A673 (cell line): ENCODE measurements around the gene PRDM13. TPM values are rescaled to one million over a fixed set of nuclear protein-coding genes. Genes with fewer than 3 reads are reported as not detected.

Experiments used
- Bru-seq: library from RNA; stranded (reverse); fragments of 400-500 nt; gene quantifications from one replicate; lab custom pipeline; 2021; lab: Mats Ljungman, UMichigan
- BruChase-seq, 2 experiments: library from RNA; stranded (reverse); fragments of 400-500 nt; gene quantifications; one replicate each; lab custom pipeline; 2021; lab: Mats Ljungman, UMichigan
- BruUV-seq: library from RNA; stranded (reverse); fragments of 400-500 nt; replicated peaks from 2 replicates; lab custom pipeline; 2021; lab: Mats Ljungman, UMichigan
- CTCF ChIA-PET: fragments of 300-600 bp; sonication (Branson Sonifier 250); formaldehyde crosslinking; loops from one replicate; lab custom pipeline; 2022; ENCODE audit warnings: antibody characterized with exemption; lab: Charles Lee
- POLR2A ChIA-PET: fragments of 300-600 bp; sonication (Branson Sonifier 250); formaldehyde crosslinking; loops from one replicate; lab custom pipeline; 2022; ENCODE audit warnings: antibody characterized with exemption; ENCODE audit not compliant: low non-redundant PET; lab: Charles Lee
- DNase-seq: peaks from one replicate; pipeline ENCODE4 v3.0.0-alpha.2; 2015; ENCODE audit warnings: low spot score
- H3K27ac ChIP-seq: fragments of 200-600 bp; sonication (generic); 2 replicates; pipeline ENCODE4 v1.5.1; 2016; ENCODE audit warnings: mixed run types, low read depth, mild to moderate bottlenecking, mixed read lengths, antibody characterized with exemption, low read length; ENCODE audit not compliant: poor library complexity, severe bottlenecking
- H3K27me3 ChIP-seq: fragments of 200-600 bp; sonication (generic); replicated peaks from 2 replicates; pipeline ENCODE4 v1.6.1; 2017; ENCODE audit warnings: mixed run types, low read depth, mild to moderate bottlenecking, mixed read lengths, antibody characterized with exemption, low read length; ENCODE audit not compliant: insufficient read depth, poor library complexity
- H3K36me3 ChIP-seq: fragments of 200-600 bp; sonication (generic); 2 replicates; pipeline ENCODE4 v1.6.1; 2016; ENCODE audit warnings: mixed run types, mild to moderate bottlenecking, mixed read lengths, antibody characterized with exemption, low read length; ENCODE audit not compliant: insufficient read depth, poor library complexity, severe bottlenecking
- H3K4me1 ChIP-seq: fragments of 200-600 bp; sonication (generic); 2 replicates; pipeline ENCODE4 v1.6.1; 2017; ENCODE audit warnings: mixed run types, mild to moderate bottlenecking, mixed read lengths, antibody characterized with exemption, low read length; ENCODE audit not compliant: insufficient read depth, poor library complexity, severe bottlenecking
- H3K4me3 ChIP-seq: fragments of 200-600 bp; sonication (generic); 2 replicates; pipeline ENCODE4 v1.5.1; 2016; ENCODE audit warnings: low read depth, mixed run types, mild to moderate bottlenecking, mixed read lengths, low read length; ENCODE audit not compliant: poor library complexity, severe bottlenecking
- H3K9me3 ChIP-seq: fragments of 200-600 bp; sonication (generic); 2 replicates; pipeline ENCODE4 v1.6.1; 2016; ENCODE audit warnings: mixed run types, low read depth, mild to moderate bottlenecking, mixed read lengths, antibody characterized with exemption, low read length; ENCODE audit not compliant: poor library complexity, severe bottlenecking
- CTCF ChIP-seq: fragments of 300-800, 200-600 bp; sonication (generic); conservative IDR thresholded peaks from 2 replicates; pipeline ENCODE4 v1.5.1; 2017; ENCODE audit warnings: low read depth, mild to moderate bottlenecking, antibody characterized with exemption, low read length, moderate library complexity, mixed read lengths
- EZH2 ChIP-seq: fragments of 200-600 bp; sonication (generic); IDR thresholded peaks from 2 replicates; pipeline ENCODE4 v1.6.1; 2017; ENCODE audit warnings: borderline replicate concordance, low read depth, mild to moderate bottlenecking, mixed read lengths, antibody characterized with exemption, low read length; ENCODE audit not compliant: poor library complexity, severe bottlenecking
- intact Hi-C: fragments of 100-400 bp; cut with micrococcal nuclease; formaldehyde crosslinking; loops from one replicate; pipeline ENCODE4 v1.10.0; 2022; ENCODE audit not compliant: unreplicated experiment
- long read RNA-seq: library from polyadenylated mRNA; stranded (forward); transcript quantifications from one replicate; pipeline ENCODE4 v2.0.0, GENCODE V29; 2022
- total RNA-seq: library from RNA; stranded (reverse); gene quantifications from 2 replicates; pipeline ENCODE4 v1.2.3, GENCODE V29; 2021

The PRDM13 gene
- total RNA-seq (0.58 and 1.2 TPM in 2 replicates), Bru-seq, nascent RNA (percentile 9 among the genes with signal in this experiment), BruChase-seq, experiment 1, labeled RNA remaining after a 2-hour chase (percentile 15 among the genes with signal in this experiment), BruChase-seq, experiment 2, labeled RNA remaining after a 6-hour chase (percentile 9 among the genes with signal in this experiment)
- long read RNA-seq, partial matches to known transcripts, result 0 of 5 reads
- long read RNA-seq, other reads (novel, unspliced or antisense), result 5 of 5 reads

GRCh38 chr6:99606656-99607415 is at the start of gene PRDM13:
TSS of gene PRDM13 (plus strand) at chr6:99606833. CDS start at chr6:99607035, 202 bp downstream.
- intact Hi-C loops, result no loop called here
- Histone ChIP-seq H3K4me3 (peak within 1 kb of the TSS; percentile 17), H3K4me1 (peaks cover 13% of the 10 kb centered on the region), H3K9me3 (no peaks in the 10 kb centered on the region), H3K27me3 (peaks cover 82% of the 10 kb centered on the region), H3K36me3 (no peaks in the 10 kb centered on the region), H3K27ac (no peak within 1 kb of the TSS)
- BruUV-seq, result no TSS peak
- ChIA-PET CTCF (no interaction called here), POLR2A (no interaction called here)
- TF ChIP-seq CTCF (no peak), EZH2 (peak; percentile 95)
- DNase-seq, result peak; percentile 42

- TF ChIP-seq EZH2 (no peak), CTCF (no peak)
- no TSS peak for BruUV-seq
- Histone ChIP-seq H3K27ac (no peak overlapping the region), H3K9me3 (no peaks in the 10 kb centered on the region), H3K4me1 (peaks cover 11% of the 10 kb centered on the region), H3K36me3 (peaks cover 68% of the 10 kb centered on the region), H3K27me3 (no peaks in the 10 kb centered on the region), H3K4me3 (no peak overlapping the region)
- ChIA-PET POLR2A (no interaction called here), CTCF (no interaction called here)
- intact Hi-C loops, result no loop called here
- DNase-seq, result no peak
Observed at GRCh38 chr6:99559057-99559456, 47.6 kb upstream of the PRDM13 start.

- Histone ChIP-seq H3K27ac (no peak overlapping the region), H3K36me3 (peaks cover 53% of the 10 kb centered on the region), H3K9me3 (no peaks in the 10 kb centered on the region), H3K4me3 (no peak overlapping the region), H3K27me3 (no peaks in the 10 kb centered on the region), H3K4me1 (peaks cover 11% of the 10 kb centered on the region)
- BruUV-seq, result no TSS peak
- no peak for TF ChIP-seq CTCF
- no peak for TF ChIP-seq EZH2
- ChIA-PET CTCF (no interaction called here), POLR2A (interaction anchor here (0.6 kb wide), 1 partner anchor 25 kb away, joined by 4 read pairs; no protein-coding TSS in a partner anchor)
- no peak for DNase-seq
- intact Hi-C loops, result no loop called here
Observed at GRCh38 chr6:99560668-99561067, 46.0 kb upstream of the PRDM13 start.
